ENCODE measurements around the gene AKR1C8.
"Not testable (repeated sequence)": the region's sequence is repeated elsewhere in the genome, so short reads cannot be mapped to it uniquely, and the experiment has no call there.

Gene AKR1C8

DNA sequence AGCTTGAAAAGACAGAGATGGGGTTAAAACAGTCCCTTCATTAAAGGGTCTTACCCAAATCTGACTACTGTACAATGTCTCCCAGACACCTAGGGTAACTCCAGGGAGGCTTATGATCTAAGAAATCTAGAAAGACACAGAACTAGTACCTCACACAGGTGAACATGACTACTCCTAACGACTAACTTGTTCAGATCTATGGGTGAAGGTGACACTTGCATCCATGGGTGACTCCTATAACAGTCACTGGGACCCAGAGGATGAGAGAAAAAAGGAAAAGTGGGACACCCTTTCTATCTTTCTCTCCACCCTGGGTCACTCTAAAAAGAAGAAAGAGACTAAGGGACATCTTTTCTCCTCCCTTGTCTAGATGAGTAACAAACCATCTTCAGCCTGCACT lies 19.2 kb downstream of the AKR1C8 start:
- no peak for DNase-seq

- no peak for DNase-seq
Measured at GRCh38 chr10:5163487-5163886, 21.5 kb downstream of the AKR1C8 start.

GRCh38 chr10:5159126-5159525 lies 25.8 kb downstream of the AKR1C8 start:
- DNase-seq = no peak

DNA sequence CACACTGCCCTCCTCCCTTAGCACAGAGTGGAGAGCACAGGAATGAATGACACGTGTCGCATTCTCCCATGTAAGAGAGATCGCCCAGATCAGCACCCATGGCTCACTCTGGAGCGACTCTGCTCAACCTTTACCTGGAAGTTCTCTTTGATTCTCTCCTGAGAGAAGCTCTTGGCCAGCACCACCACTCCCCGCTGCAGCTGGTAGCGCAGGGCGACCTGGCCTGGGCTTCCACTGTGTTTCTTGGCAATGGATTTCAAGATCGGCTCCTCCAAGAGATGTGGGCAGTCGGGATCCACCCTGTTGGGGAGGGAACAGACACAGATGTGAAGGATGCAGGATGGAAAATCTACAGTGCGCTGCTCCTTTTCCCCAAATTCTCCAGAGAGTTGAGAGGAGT lies 27.4 kb downstream of the AKR1C8 start:
- DNase-seq = no peak

GRCh38 chr10:5155951-5156350 lies 29.0 kb downstream of the AKR1C8 start:
- no peak for DNase-seq

DNA sequence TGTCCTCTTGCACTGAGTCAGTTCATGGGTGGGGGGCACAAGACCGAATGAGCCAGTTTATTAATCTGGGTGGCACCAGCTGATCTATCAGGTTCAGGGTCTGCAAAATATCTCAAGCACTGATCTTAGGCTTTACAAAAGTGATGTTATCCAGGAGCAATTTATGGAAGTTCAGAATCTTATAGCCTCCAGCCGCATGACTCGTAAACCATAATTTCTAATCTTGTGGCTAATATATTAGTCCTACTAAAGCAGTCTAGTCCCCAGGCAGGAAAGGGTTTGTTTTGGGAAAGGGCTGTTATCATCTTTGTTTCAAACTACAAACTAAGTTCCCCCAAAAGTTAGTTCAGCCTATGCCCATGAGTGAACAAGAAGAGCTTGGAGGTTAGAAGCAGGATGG lies 33.9 kb downstream of the AKR1C8 start:
- no peak for DNase-seq

- no peak for DNase-seq
Measured at GRCh38 chr10:5148678-5149032, 36.3 kb downstream of the AKR1C8 start.

- no peak for DNase-seq
Measured at GRCh38 chr10:5147981-5148677, 36.8 kb downstream of the AKR1C8 start.

GRCh38 chr10:5147255-5147980 lies 37.5 kb downstream of the AKR1C8 start:
- no peak for DNase-seq

DNA sequence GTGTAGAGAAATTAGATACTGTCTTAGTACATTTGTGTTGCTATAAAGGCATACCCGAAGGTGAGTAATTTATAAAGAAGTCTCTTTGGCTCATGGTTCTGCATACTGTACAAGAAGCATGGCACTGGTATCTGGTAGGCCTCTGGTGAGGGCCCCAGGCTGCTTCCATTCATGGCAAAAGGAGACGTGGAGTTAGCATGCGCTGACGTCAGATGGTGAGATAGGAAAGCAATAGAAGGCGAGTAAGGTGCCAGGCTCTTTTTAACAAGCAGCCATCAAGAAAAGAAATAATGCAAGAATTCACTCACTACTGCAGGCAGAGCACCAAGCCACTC lies 38.1 kb downstream of the AKR1C8 start:
- DNase-seq = no peak

DNA sequence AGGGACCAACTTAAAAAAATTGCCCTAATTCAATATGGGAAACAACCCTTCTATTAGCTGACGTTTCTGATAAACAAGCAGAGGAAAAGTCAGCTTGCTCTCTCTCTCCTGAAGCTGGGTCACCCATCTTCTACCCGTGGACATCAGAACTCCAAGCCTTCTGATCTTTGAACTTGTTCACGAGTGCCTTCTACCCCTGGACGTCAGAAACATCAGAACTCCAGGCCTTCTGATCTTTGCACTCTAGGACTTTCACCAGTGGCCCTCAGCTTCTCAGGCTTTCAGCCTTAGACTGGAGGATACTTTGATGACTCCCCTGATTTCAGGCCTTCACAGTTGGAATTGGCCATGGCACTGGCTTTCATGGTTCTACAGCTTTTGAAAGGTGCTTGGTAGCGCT lies 41.8 kb downstream of the AKR1C8 start:
- DNase-seq = no peak

DNA sequence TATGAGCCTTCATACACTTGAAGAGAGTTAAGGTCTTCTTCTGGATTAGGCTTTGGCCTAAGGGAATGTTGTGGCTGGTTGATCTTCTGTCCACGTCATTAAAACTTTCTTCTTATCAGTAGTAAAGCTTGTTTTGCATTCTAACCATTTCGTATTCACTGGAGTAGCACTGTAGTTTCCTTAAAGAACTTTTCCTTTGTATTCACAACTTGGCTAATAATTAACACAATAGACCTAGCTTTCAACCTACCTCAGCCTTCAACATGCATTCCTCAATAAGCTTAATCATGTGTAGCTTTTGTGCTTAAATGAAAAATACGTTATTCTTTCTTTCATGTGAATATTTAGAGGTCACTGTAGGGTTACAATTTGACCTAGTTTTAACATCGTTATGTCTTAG lies 42.8 kb downstream of the AKR1C8 start:
- no peak for DNase-seq

DNA sequence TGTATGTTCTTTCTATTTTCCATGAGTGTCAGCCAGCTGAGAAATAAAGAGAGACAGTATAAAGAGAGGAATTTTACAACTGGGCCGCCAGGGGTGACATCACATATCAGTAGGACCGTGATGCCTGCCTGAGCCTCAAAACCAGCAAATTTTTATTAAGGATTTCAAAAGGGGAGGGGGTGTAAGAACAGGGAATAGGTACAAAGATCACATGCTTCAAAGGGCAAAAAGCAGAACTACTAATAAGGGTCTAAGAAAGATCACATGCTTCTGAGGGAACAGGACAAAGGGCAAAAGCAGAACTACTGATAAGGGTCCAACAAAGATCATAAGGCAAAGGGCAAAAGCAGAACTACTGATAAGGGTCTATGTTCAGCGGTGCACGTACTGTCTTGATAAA lies 47.3 kb downstream of the AKR1C8 start:
- not testable (repeated sequence) for DNase-seq

GRCh38 chr10:5136468-5137087 lies 48.4 kb downstream of the AKR1C8 start:
- DNase-seq = no peak

- DNase-seq = no peak
Measured at GRCh38 chr10:5135581-5135980, 49.4 kb downstream of the AKR1C8 start.

GRCh38 chr10:5125315-5126044 lies 59.5 kb downstream of the AKR1C8 start:
- DNase-seq = no peak

DNA sequence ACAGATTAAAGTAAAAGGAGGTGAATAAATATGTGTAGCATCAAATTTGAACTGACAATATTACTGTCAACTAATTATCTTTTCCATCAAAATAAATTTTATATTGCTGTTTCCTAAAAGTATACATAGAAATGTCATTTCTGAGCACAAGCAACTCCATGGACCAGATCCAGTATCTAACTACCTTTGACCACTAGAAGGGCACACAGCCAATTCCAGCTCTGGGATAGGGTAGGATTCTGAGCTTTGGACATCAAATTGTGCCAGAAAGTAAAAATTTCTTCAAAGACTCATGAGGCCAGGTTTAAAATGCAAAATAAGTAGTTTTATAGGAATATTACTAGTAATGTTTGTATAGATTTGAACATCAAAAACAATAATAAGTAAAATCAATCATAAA lies 61.1 kb downstream of the AKR1C8 start:
- DNase-seq = no peak

DNA sequence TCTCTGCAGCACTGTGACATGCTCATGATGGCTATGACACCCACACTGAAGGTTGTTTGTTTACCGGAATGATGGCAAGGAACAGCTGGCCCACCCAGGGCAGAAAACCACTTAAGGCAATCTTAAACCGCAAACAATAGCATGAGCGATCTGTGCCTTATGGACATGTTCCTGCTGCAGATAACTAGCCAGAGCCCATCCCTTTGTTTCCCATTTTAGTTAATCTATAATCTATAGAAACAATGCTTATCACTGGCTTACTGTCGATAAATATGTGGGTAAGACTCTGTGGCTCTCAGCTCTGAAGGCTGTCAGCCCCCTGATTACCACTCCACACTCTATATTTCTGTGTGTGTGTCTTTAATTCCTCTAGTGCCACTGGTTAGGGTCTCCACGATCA lies 65.0 kb downstream of the AKR1C8 start:
- not testable (repeated sequence) for DNase-seq

DNA sequence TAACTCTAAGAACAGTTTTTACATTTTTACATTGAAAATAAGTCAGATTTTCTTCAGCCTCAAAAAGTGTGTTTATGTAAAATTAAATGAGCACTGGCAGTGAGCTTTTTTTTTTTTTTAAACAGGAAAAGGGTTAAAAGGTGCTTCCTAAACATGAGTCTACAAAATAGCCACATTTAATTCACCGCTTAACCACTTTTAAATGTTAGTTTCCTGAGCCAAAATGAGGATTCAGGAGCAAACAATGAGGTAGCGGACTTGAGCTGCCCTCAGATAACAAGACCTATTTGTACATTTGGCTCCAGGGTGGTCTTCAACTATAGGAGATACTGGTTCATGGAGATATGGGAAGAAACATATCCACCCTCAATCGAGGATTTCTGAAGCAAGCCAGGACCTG lies 67.9 kb downstream of the AKR1C8 start:
- no peak for DNase-seq

- DNase-seq = no peak
Measured at GRCh38 chr10:5116621-5117020, 68.3 kb downstream of the AKR1C8 start.

DNA sequence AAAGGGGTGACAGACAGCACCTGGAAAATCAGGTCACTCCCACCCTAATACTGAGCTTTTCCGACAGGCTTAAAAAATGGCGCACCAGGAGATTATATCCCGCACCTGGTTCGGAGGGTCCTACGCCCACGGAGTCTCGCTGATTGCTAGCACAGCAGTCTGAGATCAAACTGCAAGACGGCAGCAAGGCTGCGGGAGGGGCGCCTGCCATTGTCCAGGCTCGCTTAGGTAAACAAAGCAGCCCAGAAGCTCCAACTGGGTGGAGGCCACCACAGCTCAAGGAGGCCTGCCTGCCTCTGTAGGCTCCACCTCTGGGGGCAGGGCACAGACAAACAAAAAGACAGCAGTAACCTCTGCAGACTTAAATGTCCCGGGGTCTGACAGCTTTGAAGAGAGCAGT lies 75.1 kb downstream of the AKR1C8 start:
- DNase-seq = not testable (repeated sequence)

DNA sequence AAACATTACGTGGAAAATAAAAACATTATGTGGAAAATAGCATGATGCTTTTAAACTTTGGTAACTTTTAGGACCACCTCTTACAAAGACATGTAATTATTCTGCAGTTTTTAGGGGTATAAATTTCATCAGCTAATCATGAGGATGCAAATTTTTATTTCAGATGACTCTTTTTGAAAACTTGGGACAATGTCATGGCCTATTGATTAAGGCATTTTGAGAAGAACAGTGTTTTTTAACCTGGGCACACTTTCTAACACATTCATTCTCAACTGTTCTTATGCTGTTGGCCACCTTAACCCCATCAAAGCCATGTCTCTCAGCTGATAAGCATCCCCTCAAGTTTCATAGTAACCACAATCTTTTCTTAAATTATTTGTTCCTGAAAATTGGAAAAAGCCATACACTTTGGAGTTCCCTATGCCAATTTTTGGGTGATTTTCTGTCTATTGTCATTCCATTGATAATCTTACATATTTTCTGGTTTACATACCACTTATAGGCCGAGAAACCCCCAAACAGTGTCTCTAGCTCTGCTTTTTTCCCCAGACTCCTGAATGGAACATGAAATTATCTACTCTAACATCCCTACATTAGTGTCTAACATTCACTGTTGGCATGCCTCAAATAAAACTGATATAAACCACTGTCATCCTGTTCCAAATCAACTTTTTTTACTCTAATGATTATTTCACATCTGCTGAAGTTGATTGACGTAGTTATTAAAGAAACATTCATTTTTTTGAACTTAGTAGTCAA lies 76.1 kb downstream of the AKR1C8 start:
- no peak for DNase-seq
